HL-60/S4 (cell line): Measurements from ENCODE around the gene TIAM1.

Experiments used
- in situ Hi-C: fragments of 300-500 bp; cut with MboI; formaldehyde crosslinking; loops from 2 replicates; pipeline ENCODE4 v1.14.3; 2022; ENCODE audit warnings: low sequenced_read_pairs

TIAM1 gene

DNA sequence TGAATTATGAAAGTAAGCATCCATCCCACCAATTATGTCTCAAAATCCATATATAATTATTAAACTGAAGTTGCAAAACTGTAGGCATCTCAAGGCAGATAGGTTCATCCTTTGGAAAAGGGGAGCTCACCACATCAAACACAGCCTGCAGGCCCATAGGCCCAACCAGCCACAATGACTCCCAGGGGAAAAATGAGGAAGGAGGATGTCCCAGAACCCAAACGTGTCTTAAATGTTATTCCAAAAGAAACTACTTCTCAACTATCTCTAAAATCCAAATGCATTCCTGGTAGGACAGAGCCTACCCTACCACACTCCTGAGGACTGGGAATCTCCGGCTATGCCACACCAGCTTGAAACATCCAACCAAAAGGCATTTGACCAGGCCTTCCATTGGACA is 12.8 kb downstream of the TIAM1 start:
- in situ Hi-C loops = no loop called here

DNA sequence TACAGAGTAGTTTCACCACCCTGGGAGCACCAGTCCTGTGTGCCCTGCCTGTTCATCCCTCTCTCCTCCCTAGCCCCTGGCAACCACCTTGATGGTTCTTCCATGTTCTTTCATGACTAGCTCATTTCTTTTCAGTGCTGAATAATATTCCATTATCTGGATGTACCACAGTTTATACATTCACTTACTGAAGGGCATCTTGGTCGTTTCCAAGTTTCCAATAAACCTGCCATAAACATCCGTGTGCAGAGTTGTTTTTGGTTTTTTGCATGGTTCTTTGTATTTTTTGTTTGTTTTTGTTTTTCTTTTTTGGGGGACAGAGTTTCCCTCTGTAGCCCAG is 13.9 kb downstream of the TIAM1 start:
- in situ Hi-C loops = no loop called here

DNA sequence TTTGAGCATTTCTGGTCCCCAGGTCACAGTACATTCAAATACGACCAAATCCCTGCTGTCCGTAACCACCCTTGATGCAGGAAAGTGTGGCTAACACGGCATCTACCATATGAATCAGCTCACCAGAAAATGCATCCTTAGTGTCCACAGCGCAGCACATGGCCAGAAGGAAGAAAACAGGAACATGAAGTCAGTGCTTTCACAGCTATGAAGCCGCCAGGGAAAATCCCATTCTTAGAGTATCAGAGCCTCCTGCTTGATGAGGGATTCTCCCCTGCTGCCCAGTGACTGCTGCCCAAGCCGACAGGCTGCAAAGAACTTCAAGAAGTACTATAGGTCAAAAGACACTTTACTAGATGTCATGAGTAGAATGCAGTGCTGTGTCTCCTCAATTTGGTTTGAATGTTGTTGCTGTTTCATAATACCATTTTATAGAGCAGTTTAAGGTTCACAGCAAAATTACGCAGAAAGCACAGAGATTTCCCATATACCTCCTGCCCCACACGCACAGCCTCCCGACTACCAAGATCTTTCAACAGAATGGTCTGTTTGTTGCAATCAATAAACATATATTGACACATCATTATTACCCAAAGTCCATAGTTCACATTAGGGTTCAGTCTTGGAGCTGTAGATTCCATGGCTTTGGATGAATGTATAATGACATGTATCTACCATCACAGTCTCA is 14.5 kb downstream of the TIAM1 start:
- in situ Hi-C loops = no loop called here

DNA sequence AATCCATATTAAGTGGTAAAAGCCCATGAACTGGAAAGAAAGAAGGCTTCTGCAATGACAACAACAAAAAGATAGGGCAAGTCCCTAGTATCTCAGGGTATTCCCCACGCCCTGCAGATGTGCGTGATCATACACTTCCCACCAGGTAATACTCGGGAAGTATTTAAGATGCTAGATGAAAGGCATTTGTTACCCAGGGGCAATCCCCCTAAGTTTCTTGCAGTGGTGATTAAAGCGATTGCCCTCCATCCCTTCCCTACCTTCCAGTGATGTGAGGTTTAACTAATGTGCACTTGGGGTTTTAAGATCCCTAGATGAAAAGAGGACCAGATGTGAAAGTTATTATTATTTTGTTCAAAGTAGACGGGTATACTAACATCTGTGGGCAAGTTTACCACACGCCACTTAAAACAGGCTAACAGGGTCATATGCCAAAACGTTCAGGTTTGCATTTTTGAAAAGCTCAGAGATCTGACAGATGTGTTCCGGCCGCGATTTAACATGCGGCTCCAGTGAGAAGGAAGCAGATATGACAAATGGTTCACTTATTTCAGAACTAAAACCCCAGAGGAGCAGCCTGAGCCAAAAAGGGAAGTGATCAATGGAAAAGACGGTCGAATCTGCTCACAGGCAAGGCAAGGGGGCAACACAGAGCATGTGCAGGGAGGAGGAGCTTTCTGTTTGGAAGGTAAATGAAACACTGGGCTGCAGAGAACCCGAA is 17.4 kb downstream of the TIAM1 start:
- in situ Hi-C loops = no loop called here

DNA sequence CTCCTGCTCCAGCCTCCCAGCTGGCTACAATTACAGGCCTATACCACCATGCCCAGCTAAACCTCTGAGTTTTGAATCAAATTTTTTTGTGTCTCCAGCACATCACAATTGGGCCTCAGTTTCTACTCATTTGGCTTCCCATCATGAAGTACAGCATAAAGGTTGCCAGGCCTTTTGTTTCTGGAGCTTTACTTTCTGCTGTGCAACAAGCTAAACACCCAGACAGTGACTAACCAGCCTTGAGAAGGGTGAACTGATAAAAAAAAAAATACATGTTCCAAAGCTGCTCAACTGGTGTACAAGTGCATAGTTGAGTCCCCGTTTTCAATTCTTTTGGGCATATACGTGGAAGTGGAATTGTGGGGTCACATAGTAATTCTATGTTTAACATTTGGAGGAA is 25.1 kb downstream of the TIAM1 start:
- in situ Hi-C loops = no loop called here

DNA sequence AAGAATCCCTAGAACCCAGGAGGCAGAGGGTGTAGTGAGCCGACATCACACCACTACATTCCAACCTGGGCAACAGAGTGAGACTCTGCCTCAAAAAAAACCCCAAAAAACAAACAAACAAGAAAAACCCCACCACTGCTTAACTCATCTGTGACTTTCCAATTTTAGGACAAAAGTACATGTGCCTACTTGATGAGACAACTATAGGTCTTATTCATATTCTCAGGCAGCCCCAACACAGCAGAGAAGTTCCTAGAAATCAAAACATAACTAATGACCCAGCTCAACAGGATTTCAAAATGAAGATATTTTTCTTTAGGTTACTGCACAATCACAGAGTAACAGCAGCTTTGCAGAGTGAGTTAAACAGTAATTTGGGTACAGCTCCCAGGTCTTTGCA is 26.4 kb downstream of the TIAM1 start:
- in situ Hi-C loops = no loop called here

DNA sequence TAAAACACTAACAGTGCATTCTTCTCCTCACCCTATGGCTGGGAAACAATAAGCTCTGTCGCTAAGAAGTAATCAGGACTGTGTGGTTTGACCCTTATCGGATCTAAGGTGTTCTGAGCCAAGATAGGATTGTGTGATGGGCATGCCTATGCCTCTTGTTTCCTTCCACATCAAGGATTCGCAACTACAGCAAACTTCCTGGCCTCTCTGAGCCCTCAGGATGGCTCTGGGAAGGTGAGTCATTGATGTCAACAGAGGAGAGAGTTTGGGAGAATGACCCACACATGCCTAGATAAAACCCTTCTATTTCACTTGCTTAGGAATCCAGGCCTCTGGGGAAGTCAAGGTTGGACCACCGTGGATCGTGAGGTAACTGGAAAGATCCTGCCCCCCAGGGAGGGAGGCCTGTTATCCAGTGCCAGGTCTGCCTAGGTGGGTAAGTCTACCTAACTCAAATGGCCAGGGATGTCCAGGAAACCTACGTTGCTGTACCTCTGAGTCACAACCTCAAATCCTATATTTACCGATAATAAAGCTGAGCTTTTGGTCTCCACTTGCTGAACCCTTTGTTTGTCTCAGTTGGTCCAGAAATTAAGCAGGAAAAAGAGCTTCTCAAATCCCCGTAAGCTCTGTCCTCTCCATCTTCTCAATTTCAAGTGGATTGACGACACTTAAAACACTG is 27.4 kb downstream of the TIAM1 start:
- in situ Hi-C loops = no loop called here

DNA sequence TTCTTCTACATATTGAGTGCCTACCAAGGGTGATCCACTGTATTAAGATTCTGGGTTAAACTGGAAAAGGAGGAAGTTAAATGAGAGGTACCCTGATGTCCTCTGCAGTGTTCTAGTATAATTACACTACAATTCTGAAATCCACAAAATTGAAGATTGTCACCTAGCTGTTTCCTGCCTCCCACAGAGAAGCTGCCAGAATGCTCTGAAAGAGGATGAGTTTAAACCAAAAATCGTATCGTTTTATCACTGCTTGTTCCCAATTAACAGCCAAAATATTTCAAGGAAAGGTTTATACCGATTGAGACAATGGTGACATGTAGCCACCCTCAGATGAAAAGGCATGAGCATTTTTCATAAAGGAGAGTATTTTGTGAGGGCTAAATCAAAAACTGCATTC is 28.0 kb downstream of the TIAM1 start:
- in situ Hi-C loops = no loop called here

DNA sequence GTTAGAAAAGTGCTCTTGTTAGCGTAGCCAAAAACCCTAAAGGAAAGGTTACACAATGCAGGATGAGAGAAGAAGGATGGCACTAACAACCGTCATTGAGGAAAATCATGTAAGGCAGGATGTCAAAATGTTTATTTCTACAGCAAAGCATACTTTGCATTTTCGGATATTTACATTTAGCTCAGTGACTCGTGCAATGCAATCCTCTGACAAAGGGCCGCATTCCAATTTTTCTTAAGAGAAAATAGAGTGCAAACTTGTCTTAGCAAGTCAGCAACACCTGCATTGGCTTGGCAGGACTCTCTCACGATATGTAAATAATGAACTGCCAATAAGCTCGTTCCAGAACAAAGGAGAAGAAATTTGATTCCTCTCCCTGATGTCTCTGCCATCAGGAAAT is 33.3 kb downstream of the TIAM1 start:
- in situ Hi-C loops = no loop called here

DNA sequence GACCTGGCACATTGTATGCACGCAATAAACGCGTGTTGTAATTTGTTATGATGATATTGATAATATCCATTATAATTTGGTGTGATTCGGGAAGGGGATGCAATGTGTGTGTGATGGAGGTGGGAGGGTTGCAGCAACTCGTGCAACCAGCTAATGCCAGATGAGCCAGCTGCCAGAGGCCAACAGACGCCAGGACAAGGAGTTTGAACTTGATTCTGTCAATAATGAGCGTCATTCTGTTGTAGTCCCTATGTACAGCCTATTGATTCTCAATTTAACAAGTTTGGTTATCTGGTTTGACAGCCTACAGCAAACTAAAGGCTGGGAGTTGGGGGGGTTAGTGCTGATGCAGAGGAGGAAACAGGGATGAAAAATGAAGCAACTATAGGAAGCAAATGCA is 35.5 kb downstream of the TIAM1 start:
- in situ Hi-C loops = no loop called here

DNA sequence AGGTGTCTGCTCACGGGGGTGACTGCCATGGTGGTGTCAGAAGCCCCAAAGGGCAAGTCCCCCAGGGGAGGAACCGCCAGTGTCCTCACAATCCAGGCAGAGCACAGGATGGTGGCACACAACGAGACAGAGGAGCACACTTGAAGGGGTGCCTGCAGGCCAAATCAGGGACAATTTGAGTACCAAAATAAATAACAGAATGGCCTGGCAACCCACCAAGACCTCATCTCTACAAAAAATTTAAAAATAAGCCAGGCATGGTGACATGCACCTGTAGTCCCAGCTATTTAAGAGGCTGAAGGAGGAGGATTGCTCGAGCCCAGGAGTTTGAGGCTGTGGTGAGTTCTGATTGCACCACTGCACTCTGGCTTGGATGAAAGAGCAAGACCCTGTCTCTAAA is 38.2 kb downstream of the TIAM1 start:
- in situ Hi-C loops = no loop called here

DNA sequence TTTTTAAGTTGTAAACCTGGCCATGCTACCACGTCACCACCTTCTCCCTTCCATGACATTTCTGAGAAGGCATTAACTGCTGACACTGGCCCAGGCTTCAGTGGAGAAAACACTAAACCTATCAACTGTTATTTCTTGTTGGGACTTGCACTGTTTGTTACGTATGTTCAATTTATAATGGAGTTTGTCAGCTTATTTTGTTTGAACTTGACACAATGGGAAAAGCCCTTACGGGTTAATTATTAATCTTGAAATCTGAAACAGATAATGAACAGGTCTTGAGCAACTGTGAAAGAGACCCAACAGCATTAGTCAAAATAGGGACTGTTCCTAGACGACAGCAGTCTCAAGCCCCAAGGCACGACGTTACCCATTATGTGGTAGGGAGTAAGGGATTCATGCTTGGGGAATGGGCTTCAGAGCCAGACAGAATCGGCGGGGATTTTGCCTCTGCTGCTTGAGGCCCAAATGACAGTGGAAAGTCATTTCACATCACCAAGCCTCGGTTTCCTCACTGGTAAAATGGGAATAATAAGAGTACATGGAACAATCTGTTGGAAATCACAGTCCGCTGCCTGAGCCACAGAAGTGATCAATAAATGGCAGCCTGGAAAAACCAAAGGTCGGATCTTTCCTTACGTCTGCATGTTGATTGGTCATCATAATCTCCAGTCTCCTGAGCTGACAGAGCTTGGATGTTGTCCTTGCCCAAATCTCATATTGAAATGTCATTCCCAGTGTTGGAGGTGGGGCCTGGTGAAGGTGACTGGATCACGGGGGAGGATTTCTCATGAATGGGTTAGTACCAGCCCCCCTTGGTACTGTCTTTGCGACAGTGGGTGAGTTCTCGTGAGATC is 44.5 kb downstream of the TIAM1 start:
- in situ Hi-C loops = no loop called here

DNA sequence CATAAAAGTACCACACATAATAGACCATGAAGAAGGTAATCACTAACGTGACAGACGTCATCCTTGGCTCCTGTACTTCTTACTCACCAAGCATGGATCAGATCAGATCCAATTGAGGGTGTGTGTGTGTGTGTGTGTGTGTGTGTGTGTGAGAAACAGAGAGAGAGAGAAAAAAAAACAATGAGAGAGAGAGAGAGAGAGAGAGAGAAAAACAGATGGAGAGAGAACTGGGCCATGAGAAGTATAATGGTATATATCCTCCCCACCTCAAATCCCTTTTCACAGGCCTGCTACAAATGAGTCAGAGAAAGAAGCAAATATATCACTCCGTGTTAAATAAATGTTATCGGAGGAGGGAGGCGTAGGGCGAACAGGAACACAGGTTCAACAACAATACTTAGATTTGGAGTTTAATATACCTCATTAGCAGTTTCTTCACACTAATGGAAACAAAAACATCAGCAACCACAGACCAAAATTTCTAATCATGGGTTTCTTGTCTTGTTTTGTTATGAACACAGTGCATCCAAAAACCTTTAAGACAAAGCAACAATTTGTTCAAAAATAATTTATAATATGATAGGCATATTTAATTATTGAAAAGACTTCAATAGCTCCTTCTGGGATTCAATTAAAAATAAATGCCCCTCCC is 45.3 kb downstream of the TIAM1 start:
- in situ Hi-C loops = no loop called here

DNA sequence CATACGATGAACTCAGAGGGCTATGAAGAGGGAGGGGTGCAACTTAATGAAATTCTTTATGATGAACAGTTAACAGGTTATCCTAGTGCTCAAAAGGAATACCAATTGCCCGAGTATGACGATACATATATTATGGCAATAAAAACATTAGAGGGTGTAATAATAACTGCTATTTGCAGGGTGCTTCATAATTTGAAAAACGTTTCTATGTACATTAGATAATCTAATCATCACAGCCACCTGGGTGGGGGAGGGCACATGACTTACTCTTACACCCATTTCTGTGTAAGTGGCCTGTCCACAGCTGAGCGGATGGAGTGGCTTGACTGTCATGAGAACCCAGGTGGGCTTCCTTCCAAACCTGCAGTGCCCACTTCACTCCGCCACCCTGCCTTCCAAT is 46.3 kb downstream of the TIAM1 start:
- in situ Hi-C loops = no loop called here

DNA sequence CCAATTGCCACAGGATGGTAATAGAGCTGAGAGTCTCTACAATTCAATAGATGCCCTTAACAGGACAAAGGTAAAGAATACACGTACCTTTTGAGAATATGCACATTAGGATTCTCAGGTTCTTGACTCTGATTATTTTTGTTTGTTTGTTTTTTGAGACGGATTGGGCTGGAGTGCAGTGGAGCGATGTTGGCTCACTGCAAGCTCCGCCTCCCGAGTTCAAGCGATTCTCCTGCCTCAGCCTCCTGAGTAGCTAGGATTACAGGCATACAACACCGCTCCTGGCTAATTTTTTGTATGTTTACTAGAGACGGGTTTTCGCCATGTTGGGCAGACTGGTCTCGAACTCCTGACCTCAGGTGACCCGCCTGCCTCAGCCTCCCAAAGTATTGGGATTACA is 48.4 kb downstream of the TIAM1 start:
- in situ Hi-C loops = no loop called here

DNA sequence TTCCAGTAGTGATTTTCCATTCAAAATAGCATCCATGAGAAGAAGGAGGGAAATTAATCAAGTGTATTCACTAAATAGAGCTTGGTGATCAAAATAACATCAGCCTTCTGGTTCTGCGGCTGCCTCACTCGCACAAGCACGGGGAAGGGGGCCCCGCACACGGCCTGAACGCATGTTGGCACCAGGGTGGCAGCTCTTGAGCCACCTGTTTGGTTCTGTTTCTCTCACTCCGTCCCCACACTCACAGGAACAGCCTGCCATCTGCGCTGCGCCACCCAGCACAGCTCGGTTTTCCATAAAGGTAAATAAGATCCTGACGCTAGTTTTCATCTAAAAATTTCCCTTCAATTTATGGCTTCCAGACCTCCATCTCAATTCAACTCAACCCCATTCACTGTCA is 49.4 kb downstream of the TIAM1 start:
- in situ Hi-C loops = no loop called here

DNA sequence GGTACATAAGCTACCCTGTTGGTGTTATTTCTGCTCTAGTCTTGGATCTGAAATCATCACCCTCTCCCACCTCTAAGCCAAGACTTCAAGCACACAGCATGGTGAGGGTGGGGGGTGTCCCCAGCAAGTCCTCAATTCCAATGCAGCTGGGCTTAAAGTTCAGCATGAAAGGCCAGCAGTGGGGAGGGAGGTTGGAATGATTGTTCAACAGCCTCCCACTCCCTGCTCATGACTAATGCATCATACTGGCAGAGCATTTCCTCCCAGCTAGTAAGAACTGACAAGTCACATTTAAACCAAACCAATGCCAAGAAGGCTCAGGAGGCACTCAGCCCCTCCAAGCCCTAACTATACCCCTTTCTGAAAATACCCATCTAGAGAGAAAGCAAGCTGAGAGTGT is 50.1 kb downstream of the TIAM1 start:
- in situ Hi-C loops = no loop called here

DNA sequence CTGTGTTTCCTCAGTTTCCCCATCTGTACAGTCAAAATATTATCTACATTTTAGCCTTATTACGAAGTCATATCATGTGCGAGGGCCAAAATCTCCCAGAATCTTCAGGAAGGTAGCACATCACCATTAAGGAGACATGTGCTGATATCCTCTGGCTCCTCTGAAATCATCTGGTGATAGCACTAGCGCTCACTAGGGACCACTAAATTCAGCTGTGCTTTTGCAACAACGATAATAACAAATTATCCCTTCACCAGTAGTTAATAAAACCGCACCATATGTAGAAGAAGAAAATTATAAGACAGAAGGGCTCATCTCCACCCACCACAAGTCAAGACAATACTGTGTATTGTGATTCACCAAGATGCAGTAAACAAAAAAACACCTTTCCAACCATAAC is 53.3 kb downstream of the TIAM1 start:
- in situ Hi-C loops = no loop called here

DNA sequence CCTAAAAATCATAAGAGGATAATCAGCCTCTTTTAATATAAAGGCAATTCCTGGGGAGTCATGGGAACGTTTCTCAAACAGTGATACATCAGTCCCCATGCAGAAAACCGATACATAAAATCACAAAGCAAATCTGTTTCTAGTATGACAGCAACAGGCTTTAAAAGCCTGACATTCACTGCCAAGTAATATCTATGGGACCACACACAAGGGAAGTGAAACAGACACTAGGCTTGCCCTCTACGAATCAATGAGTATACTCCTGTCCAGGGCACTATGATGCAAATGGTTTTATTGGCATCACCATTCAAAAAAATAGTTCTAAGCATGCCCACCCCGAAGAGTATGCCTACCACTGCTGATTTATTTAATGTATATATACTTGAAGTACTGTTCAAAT is 54.4 kb downstream of the TIAM1 start:
- in situ Hi-C loops = no loop called here

DNA sequence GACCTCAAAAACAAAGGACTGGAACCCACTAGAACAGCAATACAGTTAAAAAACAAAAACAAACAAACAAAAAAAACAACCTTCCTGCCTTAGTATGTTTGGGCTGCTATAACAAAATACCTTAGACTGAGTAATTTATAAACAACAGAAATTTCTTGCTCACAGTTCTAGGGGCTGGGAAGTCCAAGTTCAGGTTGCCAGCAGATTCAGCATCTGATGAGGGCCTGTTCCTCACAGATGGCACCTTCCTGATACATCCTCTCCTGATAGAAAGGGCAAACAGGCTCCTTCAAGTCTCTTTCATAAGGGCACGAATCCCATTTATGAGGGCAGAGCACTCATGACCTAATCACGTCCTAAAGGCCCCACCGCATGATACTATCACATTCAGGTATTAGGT is 55.9 kb downstream of the TIAM1 start:
- in situ Hi-C loops = no loop called here

DNA sequence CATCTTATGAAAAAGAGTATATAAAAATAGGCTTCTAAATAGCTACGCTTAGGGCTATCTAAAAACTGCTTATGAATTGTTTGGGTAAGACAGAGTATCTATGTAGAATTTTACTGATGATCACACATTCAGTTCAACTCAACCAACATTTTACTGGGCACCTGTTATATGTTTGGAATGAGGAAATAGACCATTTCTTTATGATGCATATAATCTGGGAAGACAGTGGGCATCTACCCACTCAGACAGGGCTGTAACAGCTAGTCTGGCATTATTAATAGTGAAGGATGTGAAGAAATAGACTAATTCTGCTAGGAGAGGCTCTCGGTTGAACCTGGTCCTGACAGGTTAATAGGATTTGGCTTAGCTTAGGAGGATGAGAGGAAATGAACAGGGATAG is 56.9 kb downstream of the TIAM1 start:
- in situ Hi-C loops = no loop called here
